ENCODE measurements around the gene CDH13.
A peak's percentile ranks its signal among the peaks of the same experiment; 100 is the strongest.

Gene CDH13

DNA sequence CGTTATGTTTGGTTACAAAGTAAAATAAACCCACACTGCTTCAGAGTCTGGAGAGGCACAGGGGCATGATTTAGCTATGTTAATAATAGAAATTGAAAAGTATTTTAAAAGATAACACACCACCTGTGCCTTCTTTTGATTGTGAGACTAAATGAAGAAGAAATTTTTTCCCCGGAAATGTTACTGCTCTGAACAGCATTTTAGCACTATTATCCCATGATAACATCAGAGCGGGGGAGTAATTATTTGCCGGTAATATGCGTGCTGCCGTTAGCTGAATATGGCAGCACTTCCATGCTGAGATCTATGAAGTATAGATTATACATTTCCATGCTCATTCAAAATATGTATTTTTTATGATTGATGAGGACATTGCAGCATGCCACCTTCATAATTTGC, 680.8 kb downstream of the CDH13 start:
- DNase-seq (ENCODE audit: low read depth), result no peak

DNA sequence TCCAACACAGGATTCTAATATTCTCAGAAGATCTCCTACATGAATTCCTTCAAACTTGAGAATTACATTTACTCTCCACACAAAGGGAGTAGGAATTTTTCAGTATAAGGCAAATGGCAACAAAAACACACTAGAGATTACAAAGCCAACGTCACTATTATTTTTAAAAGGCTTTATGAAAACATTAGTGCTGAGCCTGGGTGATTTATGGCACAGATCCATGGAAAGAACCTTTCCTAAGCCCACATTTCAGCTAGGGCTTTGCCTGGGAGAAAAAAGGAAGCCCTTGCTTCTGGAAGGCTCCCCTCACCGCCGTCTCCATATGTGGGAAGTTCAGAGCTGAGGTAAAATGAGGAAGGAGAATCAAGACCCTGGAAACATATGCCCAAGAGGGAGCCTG, 681.6 kb downstream of the CDH13 start:
- no peak for DNase-seq (ENCODE audit: low read depth)

DNA sequence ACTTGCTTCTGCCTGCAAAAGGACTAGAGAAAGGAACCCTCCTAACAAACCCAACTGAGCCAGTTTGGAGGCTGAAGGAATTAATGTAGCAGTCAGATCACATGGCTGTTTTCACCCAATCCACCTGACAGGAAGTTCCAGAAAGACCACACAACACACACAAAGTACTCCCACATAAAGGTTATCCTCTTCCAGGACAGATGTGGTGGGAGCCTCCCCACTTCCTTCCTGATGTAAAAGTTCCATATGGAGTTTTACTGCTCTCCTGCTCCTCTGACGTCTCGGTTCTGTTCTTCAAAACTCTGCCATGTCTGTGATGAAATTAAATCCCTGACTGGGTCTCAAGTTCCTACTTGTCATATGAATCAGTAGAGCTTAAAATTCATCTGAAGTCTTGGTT, 684.0 kb downstream of the CDH13 start:
- DNase-seq (ENCODE audit: low read depth), result no peak

DNA sequence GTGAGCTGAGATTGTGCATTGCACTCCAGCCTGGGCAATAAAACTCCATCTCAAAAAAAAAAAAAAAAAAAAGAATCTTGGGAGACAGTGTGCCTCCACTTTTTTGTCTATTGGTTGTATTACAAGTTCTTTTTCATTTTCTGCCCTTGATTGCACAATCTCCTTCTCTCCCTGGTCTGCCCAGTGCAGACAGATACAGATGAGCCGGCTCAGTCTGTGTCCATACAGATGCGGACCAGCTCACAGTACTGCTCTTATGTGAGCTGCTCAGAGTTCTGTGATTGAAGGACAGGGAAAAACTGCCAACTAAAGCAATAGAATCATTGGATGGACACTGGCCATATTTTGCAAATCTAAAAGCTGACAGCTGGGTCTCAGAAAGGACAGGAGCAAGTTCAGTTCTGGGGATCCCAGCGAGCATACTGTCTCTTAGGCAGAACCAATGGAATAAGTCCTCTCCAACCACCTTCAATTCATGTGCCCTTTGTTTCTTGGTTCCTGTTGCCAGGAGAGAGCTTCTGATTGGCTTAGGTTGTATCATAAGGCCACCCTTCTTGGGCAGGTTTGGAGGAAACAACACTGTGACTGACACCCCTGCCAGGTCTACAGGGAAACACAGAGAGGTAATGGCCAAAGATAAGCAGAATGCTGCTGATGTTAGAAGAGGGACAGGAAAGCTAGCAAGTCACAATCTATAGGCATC, 685.4 kb downstream of the CDH13 start:
- DNase-seq (ENCODE audit: low read depth), result no peak

DNA sequence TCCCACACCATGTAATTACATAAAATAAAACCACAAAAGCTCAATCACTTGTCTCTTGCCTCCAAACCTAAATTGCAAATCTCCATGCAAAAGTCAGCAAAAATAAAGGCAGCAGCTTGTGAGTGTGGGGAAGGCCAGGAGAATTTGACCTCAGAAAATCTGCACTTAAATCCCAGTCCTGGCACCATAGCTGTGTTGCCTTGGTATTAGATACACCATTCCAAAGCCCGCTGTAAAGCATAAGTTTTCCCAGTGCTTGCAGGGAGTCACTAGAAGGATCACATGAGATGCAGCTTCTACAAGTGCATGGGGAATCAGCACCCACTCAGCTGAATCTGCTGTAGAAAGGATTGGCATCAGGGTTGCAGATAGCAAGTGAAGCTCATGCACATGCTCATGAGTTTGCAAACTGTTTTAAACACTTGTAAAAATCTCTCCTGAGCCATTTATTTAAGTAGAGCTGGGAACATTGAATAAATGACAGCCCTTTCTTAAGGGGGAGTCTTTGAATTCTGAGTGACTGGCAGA, 686.0 kb downstream of the CDH13 start:
- no peak for DNase-seq (ENCODE audit: low read depth)

DNA sequence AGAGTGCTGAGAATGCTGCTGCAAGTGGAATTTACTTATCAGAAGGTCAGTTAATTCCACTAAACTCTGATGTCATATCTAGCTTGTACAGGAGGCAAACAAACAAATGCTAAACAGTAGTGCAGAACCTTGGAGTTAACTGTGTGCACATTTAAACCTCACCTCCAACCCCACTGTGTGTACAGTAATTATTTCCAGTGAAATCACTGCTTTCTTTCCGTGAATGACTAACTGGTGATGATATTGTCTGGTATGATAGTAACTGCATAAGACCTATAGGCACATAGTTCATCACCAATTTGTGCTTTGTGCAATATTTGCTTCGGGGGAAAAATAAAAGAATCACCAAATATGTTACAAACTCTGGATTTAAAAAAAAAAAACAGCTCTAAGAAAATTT, 688.5 kb downstream of the CDH13 start:
- DNase-seq (ENCODE audit: low read depth), result no peak

DNA sequence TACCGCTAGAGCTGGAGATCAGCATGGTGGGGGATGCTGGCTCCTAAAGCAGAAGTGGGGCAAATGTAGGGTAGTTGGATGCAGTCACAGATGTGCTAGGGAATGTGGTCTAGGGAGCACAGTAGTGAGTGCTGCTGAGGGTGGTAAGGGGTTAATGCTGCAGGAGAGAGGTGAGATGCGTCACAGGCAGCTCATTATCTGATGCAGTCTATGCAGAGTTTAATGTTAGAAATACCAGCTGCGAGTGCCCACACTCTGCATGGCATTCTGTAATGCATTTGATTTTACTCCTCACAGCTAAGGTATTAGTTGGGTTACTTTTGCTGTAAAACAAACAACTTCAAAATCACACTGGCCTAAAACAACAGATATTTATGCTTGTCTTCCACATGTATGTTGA, 689.7 kb downstream of the CDH13 start:
- no peak for DNase-seq (ENCODE audit: low read depth)

DNA sequence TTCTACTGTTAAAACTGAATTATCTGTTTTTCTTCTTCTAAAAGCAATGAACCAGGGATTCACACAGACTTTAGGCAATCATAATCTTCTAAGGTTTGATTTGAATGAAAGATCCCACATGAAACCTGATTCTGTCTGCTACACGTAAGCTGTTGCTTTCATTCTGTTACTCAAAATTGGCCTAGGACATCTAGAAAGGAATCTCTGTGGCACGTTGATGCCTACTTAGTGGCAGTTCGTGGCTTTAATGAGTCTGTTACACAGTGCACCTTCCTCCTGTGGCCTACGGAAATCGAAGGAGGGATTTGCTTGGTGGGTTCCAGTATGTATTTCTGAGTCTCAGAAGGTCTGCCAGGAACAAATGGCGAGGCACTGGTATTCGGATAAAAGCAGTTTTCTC, 691.6 kb downstream of the CDH13 start:
- DNase-seq (ENCODE audit: low read depth), result no peak

DNA sequence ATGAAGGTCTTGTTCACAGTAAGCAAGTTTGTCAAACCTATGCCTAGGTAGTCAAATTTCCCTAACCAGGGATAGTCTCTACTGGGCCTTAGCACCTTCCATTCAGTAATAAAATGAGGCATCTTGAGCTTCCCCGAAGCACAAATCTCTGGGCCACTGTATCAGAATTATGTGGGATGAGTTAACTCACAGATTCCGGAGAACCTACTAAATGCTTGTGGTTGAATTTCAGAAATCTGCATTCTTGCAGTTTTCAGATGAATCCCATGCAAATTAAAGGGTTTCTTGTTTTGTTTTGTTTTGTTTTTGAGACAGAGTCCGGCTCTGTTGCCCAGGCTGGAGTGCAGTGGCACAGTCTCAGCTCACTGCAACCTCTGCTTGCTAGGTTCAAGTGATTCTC, 702.2 kb downstream of the CDH13 start:
- DNase-seq (ENCODE audit: low read depth), result no peak

DNA sequence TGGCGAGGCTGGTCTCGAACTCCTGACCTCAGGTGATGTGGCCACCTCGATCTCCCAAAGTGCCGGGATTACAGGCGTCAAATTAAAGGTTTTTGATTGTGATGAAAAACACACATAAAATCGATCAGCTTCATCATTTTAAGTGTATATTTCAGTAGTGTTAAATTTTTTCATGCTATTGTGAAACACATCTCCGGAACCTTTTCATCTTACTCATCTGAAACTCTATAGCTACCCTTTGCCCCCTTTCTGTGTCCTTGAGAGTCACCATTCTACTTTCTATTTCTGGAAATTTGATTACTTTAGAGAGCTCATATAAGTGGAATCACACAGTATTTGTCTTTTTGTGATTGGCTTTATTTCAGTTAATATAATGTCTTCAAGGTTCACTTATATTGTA, 702.7 kb downstream of the CDH13 start:
- no peak for DNase-seq (ENCODE audit: low read depth)

DNA sequence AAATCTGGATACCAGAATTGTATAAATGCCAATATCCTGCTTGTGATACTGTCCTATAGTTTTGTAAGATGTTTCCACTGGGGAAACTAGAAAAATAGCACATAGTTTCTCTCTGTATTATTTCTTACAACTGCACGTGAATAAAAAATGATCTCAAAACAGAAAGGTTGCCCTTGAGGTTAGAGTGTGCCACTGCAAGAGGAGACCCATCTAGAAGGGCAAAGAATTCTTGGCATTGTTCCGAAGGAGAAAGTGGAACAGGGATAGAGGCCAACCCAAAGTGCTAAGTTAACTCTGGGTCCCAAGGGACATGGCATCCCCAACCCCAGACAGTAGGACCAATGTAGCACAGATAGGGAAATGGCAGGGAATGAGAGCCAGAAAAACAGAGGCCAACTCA, 703.5 kb downstream of the CDH13 start:
- DNase-seq (ENCODE audit: low read depth), result no peak

DNA sequence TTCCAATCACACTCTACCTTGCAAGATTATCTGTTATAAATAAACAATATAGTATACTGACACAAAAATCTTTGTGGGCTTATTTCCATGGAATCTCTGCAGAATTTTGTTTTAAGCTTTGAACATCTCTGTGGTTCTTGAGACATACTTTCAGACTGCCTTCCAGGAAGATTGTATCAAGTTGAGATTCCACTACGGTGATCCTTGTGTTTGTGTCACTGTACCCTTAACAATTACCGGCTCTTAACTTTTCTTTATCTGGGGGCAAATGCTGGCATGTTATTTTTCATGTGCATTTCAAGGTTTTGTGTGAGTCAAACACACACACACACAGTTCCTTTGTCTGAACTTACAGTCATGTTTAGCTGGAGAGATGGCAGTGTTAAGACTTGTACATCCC, 708.3 kb downstream of the CDH13 start:
- DNase-seq (ENCODE audit: low read depth), result no peak

DNA sequence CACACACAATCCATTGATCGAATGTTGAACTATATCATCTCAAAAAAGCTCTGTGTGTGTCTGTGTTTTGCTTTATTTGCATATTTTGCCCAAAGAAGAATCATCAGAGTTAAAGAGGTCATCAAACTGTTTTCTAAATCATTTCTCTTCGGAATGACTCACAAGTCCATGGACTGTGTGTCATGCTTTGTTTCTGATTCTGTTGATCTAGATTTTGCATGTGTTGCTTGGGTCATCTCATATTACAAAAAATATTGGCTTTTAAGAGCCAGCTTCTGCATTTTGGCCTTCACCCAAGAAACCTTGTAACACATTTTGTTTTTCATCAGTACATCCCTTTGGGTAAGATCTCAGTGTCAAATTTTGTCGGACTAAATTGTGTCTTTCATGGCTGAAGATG, 709.8 kb downstream of the CDH13 start:
- peak; percentile 77 for DNase-seq (ENCODE audit: low read depth)

DNA sequence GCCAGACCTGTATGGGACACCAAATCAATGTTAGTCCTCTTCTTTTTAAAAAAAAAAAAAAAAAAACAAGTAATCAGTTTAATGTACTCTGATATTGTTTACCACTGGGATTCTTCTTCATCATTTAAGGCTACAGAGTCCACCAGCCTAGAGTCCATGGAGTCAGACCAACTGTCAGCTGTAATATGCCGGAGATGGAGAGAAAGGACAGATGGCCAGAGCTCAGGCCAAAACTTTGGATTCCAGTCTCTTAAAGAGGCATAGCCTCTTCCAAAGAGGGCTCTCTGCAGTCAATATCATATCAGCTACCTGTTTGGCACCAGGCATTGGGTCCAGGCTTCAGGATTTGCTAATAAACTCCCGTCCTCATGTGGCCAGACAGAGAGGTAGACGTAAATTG, 711.4 kb downstream of the CDH13 start:
- no peak for DNase-seq (ENCODE audit: low read depth)

DNA sequence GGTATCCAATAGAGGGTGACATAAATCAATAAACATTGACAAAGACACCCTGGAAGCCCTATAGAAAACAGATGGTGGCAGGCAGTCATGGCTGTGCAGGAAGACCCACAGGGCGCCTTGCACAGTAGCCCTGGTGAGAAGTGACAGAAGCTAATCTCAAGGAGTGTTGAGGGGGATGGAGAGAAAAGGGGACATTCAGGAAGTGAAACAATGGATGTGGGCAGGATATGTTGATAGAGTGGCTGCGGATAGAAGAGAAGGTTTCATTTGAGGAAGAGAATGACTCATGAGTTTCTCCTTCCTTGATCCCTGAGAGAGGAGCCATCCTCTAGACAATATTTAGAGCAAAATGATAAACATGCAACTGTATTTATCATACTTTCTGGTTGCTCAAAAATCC, 712.2 kb downstream of the CDH13 start:
- DNase-seq (ENCODE audit: low read depth), result no peak

DNA sequence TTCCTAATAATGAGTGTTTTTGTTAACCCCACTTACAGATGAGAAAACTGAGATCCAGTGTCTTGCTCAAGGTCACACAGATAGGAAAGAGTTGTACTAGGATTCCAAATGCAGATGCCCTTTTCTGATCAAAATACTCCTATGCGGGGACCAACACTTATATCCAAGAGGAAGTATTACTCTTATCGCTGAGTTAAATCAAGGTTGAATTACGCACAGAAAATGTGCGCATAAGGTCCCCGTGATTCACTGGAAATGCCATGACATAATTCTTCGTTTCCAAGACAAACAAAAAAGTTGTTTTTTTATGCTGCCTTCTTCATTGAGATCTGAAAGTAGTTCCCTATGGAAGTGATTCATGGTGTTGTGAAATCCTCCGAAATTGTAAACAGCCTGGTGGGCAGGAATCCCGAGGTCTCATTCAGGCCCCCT, 717.2 kb downstream of the CDH13 start:
- DNase-seq (ENCODE audit: low read depth), result peak; percentile 88

DNA sequence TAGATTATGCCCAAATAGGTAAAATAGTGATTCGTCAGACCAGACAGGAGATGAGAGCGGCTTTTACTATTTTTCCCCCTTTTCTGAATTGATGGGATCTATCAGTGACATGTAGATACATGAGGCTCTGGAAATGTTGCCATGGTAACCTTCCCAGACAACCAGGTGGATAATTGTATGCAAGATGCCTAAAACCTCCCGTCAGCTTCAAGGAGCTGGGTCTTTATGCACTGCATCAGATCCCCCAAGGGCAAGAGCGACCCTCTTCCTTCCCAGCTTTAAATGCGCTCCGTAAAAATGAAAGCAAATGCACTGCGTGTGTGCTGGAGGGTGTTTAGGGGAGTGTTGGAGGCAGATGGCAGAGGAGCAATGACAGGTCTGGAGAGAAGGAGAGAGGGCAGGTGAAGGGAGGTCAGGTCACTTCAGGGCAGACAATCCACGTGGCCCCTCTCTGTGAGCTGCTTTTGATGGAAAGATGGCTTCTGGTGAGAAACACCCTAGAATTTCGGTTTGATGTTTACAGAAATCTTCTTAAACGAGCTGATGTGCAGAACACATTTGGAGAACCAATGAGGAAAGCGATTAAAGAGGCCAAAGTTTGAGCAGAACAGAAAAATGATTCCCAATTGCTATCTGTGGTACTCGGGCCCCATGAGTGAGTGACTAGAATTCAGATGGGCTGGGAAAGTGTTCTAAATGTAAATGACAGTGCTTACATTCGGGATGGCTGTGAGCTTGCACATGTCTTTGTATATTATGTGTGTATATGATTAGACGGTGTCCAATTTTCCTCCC, 719.3 kb downstream of the CDH13 start:
- no peak for DNase-seq (ENCODE audit: low read depth)

DNA sequence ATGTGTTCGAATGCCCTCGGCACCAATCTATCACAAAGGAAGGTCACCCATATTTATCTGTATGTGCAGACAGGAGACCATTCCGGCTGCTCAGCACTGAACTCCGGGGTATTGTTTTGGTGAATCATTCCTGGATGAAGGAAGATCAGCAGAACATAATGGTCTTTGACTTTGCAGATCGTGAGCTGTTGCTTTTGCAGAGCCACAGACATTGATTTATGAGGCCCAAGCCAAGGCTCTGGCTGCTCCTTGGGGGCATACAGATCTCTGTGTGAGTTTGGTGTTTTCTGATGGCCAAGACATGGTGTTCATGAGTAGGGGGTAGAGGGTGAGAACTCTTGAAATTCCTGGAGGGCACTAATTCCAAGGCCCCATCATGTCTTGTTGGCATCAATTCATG, 722.2 kb downstream of the CDH13 start:
- DNase-seq (ENCODE audit: low read depth), result no peak

DNA sequence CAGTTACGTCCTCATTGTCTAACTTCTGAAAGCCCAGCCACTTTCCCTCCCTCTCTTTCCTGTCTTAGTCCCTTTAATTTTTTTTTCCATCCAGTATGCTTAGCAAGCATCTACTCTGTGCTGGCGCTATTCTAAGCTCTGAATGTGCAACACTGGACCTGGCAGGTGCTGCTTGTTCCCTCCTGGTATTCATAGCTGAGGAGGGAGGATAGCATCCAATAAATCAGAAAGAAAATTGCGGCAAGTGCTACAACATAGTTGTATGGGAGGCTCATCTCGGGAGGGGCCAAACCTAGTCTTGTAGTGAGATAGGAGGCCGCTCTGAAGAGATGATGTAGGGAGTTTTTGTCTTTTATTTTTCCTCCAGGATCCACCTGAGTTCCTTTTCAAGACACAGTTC, 723.7 kb downstream of the CDH13 start:
- DNase-seq (ENCODE audit: low read depth), result no peak

DNA sequence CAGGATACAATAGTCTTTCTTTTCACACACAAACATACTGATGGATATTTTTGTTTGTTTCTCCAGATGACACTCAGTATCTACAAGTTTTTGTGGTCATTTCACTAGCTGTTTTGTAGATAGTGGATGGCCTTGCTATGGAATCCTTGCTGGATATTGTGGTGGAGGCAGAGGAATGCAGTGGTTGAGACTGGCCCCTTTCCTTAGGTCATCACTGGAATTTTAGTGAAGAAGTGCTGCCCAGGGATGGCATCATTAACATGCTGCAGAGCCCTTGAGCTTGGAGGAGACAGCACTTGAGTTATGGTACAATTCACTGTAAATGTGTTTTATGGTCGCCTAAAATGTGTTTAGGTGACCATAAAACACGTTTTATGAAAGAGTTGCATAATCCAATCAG, 725.1 kb downstream of the CDH13 start:
- no peak for DNase-seq (ENCODE audit: low read depth)

DNA sequence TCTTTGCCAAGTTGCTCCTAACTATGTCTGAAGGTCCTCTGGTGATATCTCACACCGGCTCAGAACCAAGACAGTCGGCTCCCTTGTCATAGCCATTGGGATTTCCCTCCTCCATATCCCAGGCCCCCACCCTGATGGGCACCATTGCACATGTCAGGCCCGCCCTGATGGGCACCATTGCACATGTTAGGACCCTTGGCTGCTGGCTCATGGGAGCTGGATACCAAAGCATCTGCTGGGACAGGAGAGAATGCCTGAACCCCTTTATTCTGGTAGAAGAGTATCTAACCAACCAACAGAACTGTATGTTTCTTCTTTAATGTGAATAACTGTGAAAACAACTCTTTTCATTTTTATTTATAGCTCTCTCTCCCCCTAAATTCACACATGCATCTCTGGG, 726.5 kb downstream of the CDH13 start:
- DNase-seq (ENCODE audit: low read depth), result no peak

DNA sequence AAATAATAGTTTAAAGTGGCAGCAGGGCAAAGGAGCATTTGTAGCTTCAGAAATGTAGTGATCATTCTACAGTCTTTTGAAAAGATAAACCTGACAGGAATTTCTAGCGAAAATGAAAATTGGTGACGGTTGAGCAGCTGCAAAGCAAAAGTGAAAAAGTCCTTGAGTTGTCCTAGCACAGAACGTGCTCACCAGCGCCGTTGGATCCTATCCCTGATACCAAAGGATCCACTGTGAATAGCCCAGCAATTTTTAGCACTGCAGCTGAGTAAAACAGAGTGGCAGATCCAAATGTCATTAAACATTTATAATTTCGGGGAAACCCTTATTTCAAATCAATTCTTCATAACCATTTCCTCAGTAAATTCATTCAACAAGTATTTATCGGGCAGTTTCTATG, 727.2 kb downstream of the CDH13 start:
- no peak for DNase-seq (ENCODE audit: low read depth)

DNA sequence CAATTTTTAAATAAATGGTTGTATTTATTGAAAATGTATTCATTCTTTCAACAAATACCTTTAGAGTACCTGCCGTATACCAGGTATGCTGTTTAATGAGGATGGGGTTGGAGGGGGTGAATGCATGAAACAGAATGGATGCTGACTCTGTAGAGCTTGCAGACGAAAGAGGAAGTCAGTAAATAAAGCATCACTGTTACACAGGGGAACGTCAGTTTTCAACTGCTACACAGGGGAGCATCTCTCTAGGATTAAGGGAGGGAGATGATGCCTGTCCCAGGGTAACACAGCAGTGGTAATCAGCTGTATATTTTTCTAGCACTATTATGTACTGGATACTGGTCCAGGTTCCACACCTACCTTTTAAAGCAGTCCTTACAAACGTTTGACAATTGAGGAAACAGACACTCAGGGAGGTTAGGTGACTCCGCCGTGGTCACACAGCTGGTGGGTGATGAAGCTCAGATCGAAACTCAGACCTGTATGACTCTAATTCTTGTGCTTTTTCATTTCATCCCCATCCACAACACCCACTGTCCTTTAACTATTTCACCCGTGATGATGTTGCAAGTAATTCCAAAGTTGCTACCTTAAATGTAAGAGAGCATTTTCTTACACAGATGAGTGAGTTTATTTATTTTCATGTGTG, 728.9 kb downstream of the CDH13 start:
- no peak for DNase-seq (ENCODE audit: low read depth)

Measured in non-pigmented ciliary epithelial cell (primary cell).